Femur (tissue), 1 donor: Measurements from ENCODE around the gene NPDC1.
"Not testable (repeated sequence)": the region's sequence is repeated elsewhere in the genome, so short reads cannot be mapped to it uniquely, and the experiment has no call there.

Experiments used
- DNase-seq: peaks from one replicate; pipeline ENCODE4 v3.0.0-alpha.2; 2017

The NPDC1 gene

GRCh38 chr9:137009217-137009616 is 36.8 kb downstream of the NPDC1 start:
- DNase-seq = no peak

DNA sequence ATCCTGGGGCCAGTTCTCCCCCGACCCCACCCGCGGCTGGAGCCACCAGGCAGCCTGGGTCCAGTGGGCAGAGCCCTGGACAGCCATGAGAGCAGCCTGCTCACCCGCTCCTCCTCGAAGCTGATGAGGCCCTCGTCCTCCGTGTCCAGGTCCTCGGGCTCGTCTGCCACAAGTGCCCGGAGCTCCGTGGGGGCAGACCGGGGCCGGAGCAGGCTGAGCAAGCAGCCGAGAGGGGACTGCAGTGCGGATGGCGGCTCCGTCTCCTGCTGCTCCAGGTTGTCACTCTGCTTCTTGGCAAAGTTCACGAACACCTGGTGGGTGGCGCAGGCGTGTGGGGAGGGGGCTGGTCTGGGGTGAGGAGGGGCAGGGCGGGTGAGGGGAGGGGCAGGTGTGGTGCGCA is 37.7 kb downstream of the NPDC1 start:
- no peak for DNase-seq

- no peak for DNase-seq
These were observed 38.1 kb downstream of the NPDC1 start for GRCh38 chr9:137007816-137008270.

GRCh38 chr9:137007108-137007815 is 38.7 kb downstream of the NPDC1 start:
- no peak for DNase-seq

DNA sequence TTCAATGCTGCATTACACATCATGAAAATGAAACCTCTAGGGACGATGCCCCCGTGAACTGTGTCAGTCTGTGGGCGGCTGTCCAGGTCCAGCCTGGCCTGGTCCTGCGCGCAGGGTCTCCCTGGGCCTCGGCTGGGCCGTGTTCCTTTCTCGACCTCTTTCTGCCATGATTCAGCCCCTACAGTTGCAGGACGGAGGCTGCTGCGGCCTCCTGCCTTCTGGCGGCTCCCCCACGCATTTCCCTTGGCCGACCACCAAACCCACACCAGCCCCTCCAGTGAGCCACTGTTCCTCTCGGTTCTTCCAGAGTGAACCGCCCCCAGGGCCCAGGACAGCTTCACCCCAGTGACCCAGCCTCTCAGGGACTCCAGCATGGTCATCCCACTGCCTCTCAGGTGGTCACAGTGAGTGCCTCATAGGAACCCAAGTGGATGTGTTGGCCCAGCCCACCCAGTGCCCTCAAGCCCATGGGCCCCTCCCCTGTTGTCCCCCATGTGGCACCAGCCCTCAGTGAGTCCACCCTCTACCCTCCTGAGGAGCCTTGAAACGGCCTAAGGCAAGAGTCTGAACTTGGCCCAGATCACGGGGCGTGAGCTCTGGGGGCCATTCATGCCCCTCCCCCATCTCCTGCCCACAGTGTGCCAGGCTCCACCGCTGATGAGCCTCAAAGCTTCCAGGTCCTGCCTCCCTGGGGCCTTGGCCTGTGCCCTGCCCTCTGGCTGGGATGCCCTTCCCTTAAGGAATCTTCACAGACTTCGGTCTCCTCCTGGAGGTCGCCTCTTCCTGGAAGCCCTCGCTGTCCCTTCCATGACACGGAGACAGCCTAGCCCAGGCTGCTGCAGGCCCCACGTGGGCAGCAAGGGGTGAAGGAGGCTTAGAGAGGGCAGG is 39.6 kb downstream of the NPDC1 start:
- DNase-seq = no peak

- DNase-seq = not testable (repeated sequence)
These were observed 41.7 kb downstream of the NPDC1 start for GRCh38 chr9:137004285-137004684.

- DNase-seq = no peak
These were observed 43.3 kb downstream of the NPDC1 start for GRCh38 chr9:137002646-137003041.

DNA sequence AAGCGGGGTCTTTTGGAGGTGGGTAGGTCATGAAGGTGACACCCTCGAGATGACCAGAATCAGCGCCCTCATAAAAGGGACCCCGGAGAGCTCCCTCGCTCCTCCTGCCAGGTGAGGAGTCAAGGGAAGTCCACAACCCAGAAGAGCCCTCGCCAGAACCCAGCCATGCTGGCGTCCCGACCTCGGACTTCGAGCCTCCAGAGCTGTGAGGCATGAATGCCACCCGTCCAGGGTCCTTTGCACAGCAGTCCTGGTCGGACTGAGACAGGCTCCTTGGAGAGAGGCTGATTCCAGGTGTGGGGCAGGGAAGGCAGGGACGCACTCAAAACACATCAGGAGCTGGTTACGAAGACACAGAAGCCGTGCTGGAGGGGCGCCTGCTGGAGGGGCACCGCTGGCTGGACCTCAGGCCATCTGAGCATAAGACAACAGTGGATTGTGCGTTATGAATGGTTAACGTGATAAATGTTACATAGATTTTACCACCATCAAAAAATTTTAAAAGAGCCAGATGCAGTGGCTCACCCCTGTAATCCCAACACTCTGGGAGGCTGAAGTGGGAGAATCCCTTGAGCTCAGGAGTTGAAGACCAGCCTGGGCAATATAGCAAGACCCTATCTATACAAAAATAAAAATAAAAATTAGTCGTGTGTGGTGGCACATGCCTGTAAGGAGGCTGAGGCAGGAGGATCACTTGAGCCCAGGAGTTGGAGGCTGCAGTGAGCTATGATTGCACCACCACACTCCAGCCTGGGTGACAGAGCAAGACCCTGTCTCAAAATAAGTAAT is 43.9 kb downstream of the NPDC1 start:
- no peak for DNase-seq

DNA sequence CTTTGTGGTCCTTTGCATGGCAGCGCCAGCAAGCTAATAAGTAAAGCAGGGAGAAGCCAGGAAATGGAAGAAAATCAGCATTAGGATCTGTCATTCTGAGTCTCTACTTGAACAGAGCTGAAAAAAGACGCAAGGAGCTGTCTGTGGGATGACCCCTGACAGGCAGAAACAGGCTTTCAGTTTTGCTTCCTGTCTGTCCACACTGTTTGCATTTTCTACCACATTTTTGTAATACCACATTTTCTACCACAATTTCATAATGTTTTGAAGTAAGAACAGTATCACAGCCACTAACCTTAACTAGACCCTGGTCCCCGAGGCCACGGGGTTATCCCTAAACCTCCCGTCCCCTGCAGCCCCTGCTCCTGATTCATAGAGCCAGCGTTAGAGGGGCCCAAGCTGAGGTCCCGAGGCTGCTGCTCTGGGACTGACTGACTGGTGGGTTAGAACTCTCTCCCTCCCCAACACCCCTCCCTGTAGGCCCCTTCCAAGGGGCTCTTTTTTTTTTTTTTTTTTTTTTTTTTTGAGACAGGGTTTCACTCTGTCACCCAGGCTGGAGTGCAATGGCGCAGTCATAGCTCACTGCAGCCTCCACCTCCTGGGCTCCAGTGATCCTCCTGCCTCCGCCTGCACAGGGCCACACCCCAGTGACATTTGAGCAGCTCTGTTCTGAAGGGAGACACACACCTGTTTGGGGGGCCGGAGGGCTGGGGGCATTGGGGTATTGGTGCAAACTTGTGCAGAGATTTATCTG is 45.6 kb downstream of the NPDC1 start:
- DNase-seq = no peak

GRCh38 chr9:136997830-136998234 is 48.1 kb downstream of the NPDC1 start:
- no peak for DNase-seq

GRCh38 chr9:136997371-136997770 is 48.6 kb downstream of the NPDC1 start:
- no peak for DNase-seq

- DNase-seq = no peak
These were observed 49.4 kb downstream of the NPDC1 start, which contains the start of gene CLIC3 for GRCh38 chr9:136996361-136997292. TSS of gene CLIC3 (minus strand) at chr9:136996568. CDS start at chr9:136996543, 25 bp downstream.

DNA sequence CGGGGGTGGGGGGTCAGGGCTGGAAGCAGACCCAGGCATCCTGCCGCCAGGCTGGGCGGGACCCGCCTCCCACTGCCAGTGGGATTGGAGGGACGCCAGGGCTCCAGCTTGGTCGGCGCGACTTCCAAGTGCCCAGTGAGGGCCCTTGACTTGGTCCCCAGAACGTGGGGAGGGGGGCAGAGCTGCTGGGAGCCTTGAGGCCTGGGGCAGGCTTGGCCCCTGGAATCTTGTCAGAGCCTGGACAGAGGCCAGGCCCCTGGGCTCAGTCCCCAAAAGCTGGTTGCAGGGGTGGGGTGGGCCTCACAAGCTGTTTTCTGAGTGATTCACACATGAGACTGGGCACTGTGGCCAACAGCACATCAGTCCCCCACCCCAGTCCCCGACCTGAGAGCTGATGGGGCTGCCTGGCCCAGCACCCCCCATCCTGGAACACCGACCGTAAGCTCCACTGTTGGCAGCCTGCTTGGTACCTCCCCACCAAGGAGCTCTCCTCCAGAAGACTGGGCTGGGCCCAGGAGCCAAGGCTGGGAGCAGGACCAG is 50.1 kb downstream of the NPDC1 start:
- peak; percentile 63 for DNase-seq

DNA sequence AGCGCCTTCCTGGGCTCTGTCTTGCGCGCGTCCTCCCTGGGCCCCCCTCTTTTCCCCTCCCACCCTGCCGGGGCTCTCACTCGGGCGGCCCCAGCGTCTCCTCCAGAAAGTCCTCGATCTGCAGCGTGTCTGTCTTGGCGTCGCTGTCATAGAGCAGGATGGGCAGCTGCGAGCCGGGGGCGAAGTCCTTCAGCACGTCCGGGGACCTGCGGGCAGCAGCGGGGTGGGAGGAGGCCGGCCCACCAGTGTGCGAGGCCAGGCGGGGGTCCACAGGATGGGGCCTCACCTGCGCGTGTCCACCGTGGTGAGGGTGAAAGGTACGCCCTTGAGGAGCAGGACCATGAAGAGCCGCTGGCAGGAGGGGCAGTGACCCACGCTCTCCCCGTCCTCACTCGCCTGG is 50.6 kb downstream of the NPDC1 start:
- no peak for DNase-seq

DNA sequence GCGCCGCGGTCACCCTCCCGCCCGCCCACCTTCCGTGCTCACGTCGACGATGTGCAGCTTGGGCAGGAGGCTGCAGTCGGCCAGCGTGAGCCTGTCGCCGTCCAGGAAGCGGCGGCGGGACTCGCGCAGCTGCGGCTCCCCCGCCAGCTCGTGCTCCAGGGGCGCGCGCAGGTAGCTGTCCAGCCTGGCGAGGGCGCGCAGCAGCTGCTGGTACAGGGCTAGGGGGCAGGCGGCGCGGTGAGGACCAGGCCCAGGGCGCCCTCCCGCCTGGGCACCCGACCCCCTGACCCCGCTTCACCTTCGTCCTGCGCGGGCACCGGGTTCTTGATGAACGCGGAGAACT is 51.1 kb downstream of the NPDC1 start:
- no peak for DNase-seq

DNA sequence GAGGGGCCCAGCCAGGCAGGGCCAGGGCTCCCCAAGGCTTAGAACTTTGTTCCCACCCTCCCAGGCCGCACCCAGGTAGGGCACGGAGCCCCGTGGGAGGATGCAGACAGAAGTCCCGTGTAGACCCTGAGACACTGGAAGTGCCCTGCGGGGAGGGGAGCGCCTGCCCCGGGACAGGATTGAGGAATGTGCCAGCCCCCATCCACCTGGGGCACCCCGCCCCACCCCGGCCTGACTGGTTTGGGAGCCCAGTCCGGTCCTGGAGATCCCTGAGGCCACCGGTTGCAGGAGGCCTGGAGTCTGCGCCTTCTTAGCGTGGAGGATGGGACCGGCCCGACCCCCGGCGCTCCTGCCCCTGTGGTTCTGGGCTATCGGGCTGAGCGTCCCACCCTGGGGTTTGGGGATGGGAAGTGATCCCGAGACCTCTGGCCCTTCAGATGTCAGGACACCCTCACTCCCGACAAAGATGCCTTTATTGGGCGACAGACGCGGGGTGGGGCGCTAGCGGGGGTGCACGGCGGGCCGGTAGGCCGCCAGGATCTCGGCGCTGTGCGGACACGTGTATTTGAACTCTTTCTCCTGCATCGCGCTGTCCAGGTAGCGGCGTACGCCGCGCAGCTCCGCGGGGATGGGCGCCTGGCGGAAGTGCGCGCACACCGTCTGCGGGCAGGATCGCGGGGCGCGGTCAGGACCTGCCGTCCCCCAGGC is 51.6 kb downstream of the NPDC1 start:
- no peak for DNase-seq

DNA sequence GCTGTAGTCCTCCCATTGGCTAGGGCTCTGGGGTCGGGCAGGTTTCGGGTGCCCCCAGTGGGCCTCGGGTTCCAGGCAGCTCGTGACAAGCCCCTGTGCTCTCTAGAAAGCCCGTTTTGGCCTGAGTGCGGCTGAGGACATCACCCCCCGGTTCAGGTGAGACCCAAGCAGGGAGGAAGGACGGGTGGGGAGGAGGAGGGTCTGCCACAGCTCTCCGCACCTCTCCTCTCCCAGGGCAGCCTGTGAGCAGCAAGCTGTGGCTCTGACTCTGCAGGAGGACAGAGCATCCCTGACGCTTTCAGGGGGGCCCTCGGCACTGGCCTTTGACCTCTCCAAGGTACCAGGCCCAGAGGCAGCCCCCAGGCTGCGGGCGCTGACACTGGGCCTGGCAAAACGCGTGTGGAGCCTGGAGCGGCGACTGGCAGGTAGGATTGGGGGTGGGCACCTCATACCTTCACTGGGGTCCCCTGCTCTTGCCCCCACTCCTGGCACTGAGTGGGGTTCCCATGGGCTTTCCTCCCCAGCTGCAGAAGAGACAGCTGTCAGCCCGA is 53.1 kb downstream of the NPDC1 start:
- no peak for DNase-seq

DNA sequence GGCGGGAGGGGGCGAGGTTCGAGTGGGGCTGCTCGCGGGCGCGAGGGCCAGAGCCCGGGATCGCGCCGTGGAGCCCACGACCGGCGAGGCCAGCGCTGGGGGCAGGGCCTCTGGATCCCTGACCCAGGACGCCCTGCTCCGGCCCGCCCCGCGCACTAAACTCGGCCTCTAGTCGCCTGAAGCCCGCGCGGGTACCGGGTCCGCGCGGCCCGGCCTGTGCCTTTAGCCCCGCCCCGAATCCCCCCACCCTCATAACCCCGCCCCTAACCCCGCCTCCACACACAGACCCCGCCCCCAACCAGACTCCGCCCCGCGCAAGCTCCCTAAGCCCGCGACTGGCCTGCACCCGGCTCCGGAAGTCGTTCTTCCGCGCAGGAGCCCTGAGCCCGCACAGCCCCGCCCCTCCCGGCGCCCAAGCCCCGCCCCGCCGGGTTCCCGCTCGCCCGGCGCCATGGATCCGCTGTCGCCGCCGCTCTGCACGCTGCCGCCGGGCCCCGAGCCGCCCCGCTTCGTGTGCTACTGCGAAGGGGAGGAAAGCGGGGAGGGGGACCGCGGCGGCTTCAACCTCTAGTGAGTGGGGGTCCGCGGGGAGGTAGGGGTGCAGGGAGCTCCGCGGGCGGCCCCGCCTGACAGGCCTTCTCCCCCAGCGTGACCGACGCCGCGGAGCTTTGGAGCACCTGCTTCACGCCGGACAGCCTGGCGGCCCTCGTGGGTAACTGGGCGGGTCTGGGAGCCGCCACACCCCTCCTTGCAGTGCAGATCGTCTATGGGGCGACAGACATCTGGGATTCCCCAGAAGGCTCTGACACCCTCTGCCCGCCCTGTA is 53.8 kb downstream of the NPDC1 start, which contains the start of gene PAXX:
Gene PAXX (plus strand): TSS at position 430 of the 826 bp plus-strand sequence. CDS start 22 bp downstream, at position 452.
- DNase-seq = peak; percentile 93
